Uterus (tissue), 2 donors: ENCODE measurements around the gene KRTAP2-3.

ENCODE experiments used
- CTCF ChIP-seq, 4 experiments: fragments of 200-600 bp in 2 of 4; fragments of 450-650 bp in 2 of 4; sonication (generic) in 2 of 4; IDR thresholded peaks; one replicate each; pipeline ENCODE4 v1.5.1; 2016 to 2019; ENCODE audit warnings: antibody characterized with exemption in 4 of 4, mild to moderate bottlenecking in 2 of 4, moderate library complexity in 1 of 4
- POLR2A ChIP-seq, 2 donors: fragments of 450-650 bp; IDR thresholded peaks; one replicate each; pipeline ENCODE4 v1.6.1; 2016; ENCODE audit warnings: antibody characterized with exemption in 2 of 2, mild to moderate bottlenecking in 1 of 2, moderate library complexity in 1 of 2

GRCh38 chr17:41048441-41048840, 11.5 kb downstream of the KRTAP2-3 start:
- TF ChIP-seq CTCF (IDR thresholded peaks at IDR 0.05) (no peak), POLR2A (IDR thresholded peaks at IDR 0.05) (no peak)
